ENCODE data around the gene PAPSS1. TPM values are rescaled to one million over a fixed set of nuclear protein-coding genes. Genes with fewer than 3 reads are reported as not detected.

PAPSS1 gene
- total RNA-seq, 1 experiment from 2014 or later, result 83.6 TPM

- Mint-ChIP-seq H3K36me3 (ENCODE audit: insufficient read depth in 1 of 3, low read depth in 3 of 3) (peaks cover 13 to 20% (median 19%) of the 10 kb centered on the region in 3 experiments; a peak in 6 of 7 replicates), H3K27me3 (ENCODE audit: low read depth) (no peaks in the 10 kb centered on the region), H3K4me3 (no peak overlapping the region), H3K4me1 (peaks cover 55% of the 10 kb centered on the region in 2 experiments), H3K9me3 (no peaks in the 10 kb centered on the region; a peak in 2 of 5 replicates), H3K27ac (peak overlapping the region in 2 of 3 experiments; percentile 5 to 36; a peak in 3 of 7 replicates)
- H2BK12ac ChIP-seq (ENCODE audit: insufficient read length, low read depth, low read length), result no peak overlapping the region
- no peaks in the 10 kb centered on the region for H3K27me3 ChIP-seq (ENCODE audit: insufficient read depth, low read length)
- no peak overlapping the region for H2AK5ac ChIP-seq (ENCODE audit: insufficient read length, low read length)
- H2AFZ ChIP-seq (ENCODE audit: low read length), result no peak overlapping the region
- no peak overlapping the region for H3K9ac ChIP-seq (ENCODE audit: extremely low read depth, insufficient read length, low read length)
- H3T11ph ChIP-seq (ENCODE audit: low read length), result no peak overlapping the region
- H3K4ac ChIP-seq (ENCODE audit: low read depth, low read length), result no peak overlapping the region
- H2BK15ac ChIP-seq (ENCODE audit: low read depth, low read length), result no peak overlapping the region
- no peaks in the 10 kb centered on the region for H3K9me3 ChIP-seq (ENCODE audit: control insufficient read depth, low read depth, low read length)
- H3K27ac ChIP-seq (ENCODE audit: insufficient read length, low read depth, low read length), result no peak overlapping the region
- no peak overlapping the region for H3K23ac ChIP-seq (ENCODE audit: insufficient read length, low read depth, low read length)
- no peak overlapping the region for H2BK20ac ChIP-seq (ENCODE audit: low read depth, low read length, poor library complexity, severe bottlenecking)
- no peak overlapping the region for H2BK120ac ChIP-seq (ENCODE audit: low read depth, low read length, poor library complexity, severe bottlenecking)
- no peak overlapping the region for H3K18ac ChIP-seq (ENCODE audit: insufficient read length, low read depth, low read length)
- H2BK5ac ChIP-seq (ENCODE audit: insufficient read length, low read length), result no peak overlapping the region
- no peak overlapping the region for H4K5ac ChIP-seq (ENCODE audit: insufficient read length, low read depth, low read length)
- H4K8ac ChIP-seq (replicated peaks; ENCODE audit: insufficient read length, low read depth, low read length), result no peak overlapping the region
- H3K79me1 ChIP-seq (ENCODE audit: insufficient read depth, low read depth, low read length, poor library complexity, severe bottlenecking), result peaks cover 28% of the 10 kb centered on the region
- H3K56ac ChIP-seq (ENCODE audit: insufficient read length, low read depth, low read length), result no peak overlapping the region
- no peak for DNase-seq
- H4K91ac ChIP-seq (ENCODE audit: insufficient read length, low read depth, low read length), result no peak overlapping the region
- H3K4me2 ChIP-seq (ENCODE audit: insufficient read depth, insufficient read length, low read length), result no peak overlapping the region
- peaks cover 4% of the 10 kb centered on the region; the same call in 1 of the 2 replicates for H3K4me1 ChIP-seq (ENCODE audit: insufficient read depth, low read length)
- H3K14ac ChIP-seq (ENCODE audit: insufficient read depth, low read length), result no peak overlapping the region
- no CpG with 5 or more reads among the region's 3 CpGs for WGBS (ENCODE audit: extremely low coverage, insufficient read length, low lambda C conversion rate)
- peaks cover 34% of the 10 kb centered on the region for H3K79me2 ChIP-seq (ENCODE audit: insufficient read depth, low read length)
- H4K20me1 ChIP-seq (ENCODE audit: control insufficient read depth, insufficient read depth, insufficient read length), result no peaks in the 10 kb centered on the region
- no peak for TF ChIP-seq CTCF (conservative IDR thresholded peaks at IDR 0.05)
- peaks cover 3% of the 10 kb centered on the region for H3K23me2 ChIP-seq (ENCODE audit: insufficient read length, low read depth, low read length, poor library complexity, severe bottlenecking)
Observed at GRCh38 chr4:107714256-107714655, 5.8 kb downstream of the PAPSS1 start.

Measured in H9 (cell line).